ENCODE measurements around the gene VPS8. TPM values are rescaled to one million over a fixed set of nuclear protein-coding genes. Genes with fewer than 3 reads are reported as not detected.
"Not testable (repeated sequence)": the region's sequence is repeated elsewhere in the genome, so short reads cannot be mapped to it uniquely, and the experiment has no call there.

The VPS8 gene
- total RNA-seq, 1 experiment from 2014 or later = 37.6 TPM

- TF ChIP-seq CBX3 (IDR thresholded peaks at IDR 0.05; ENCODE audit: low read depth) = no peak
- BruUV-seq (replicated peaks) = no TSS peak
- H3K9me3 ChIP-seq (ENCODE audit: control insufficient read depth in 1 of 2, insufficient read depth in 1 of 2, low read depth in 1 of 2, low read length in 2 of 2) = no peaks in the 10 kb centered on the region
- DNase-seq (ENCODE audit: low read depth, low spot score) (no peak), ATAC-seq (no peak)
- H4K20me1 ChIP-seq (ENCODE audit: insufficient read depth) = no peaks in the 10 kb centered on the region
- H3K79me2 ChIP-seq (ENCODE audit: insufficient read depth, low read length) = no peaks in the 10 kb centered on the region
- H3K27ac ChIP-seq (ENCODE audit: low read depth, low read length) = no peak overlapping the region
- no peaks in the 10 kb centered on the region for H3K27me3 ChIP-seq (ENCODE audit: insufficient read depth, low read length)
- intact Hi-C loops (cut with micrococcal nuclease) = no loop called here
- H2AFZ ChIP-seq (ENCODE audit: low read depth, low read length, poor library complexity, severe bottlenecking) = no peak overlapping the region
- no peaks in the 10 kb centered on the region for H3K4me1 ChIP-seq (ENCODE audit: control insufficient read depth in 1 of 2, insufficient read depth in 2 of 2, low read length in 2 of 2)
- ChIA-PET CTCF (no interaction called here), POLR2A (no interaction called here), RAD21 (ENCODE audit: low non-redundant PET in 1 of 2, low total read pairs in 2 of 2, uncharacterized antibody in 2 of 2, unreplicated experiment in 2 of 2) (interaction anchor here in 1 of 2 experiments (0.7 kb wide), 1 partner anchor 78 kb away, joined by 3 read pairs; no protein-coding TSS in a partner anchor)
- no peak overlapping the region for H3K4me3 ChIP-seq (replicated peaks in 1 of 2; ENCODE audit: low read depth in 1 of 2, low read length in 2 of 2)
- H3K4me2 ChIP-seq (ENCODE audit: low read length) = no peak overlapping the region
- no peaks in the 10 kb centered on the region for H3K36me3 ChIP-seq (ENCODE audit: control insufficient read depth in 1 of 2, insufficient read depth in 2 of 2, low read length in 2 of 2)
- H3K9me2 ChIP-seq (ENCODE audit: insufficient read depth) = no peaks in the 10 kb centered on the region
- no peak overlapping the region for H3K9ac ChIP-seq (ENCODE audit: low read length)
Measured at GRCh38 chr3:184993394-184993793, 181.4 kb downstream of the VPS8 start.

GRCh38 chr3:185003876-185004275, 191.9 kb downstream of the VPS8 start:
- H3K4me1 ChIP-seq (ENCODE audit: control insufficient read depth in 1 of 2, insufficient read depth in 2 of 2, low read length in 2 of 2); BruUV-seq (replicated peaks); H3K27ac ChIP-seq (ENCODE audit: low read depth, low read length); H2AFZ ChIP-seq (ENCODE audit: low read depth, low read length, poor library complexity, severe bottlenecking); H4K20me1 ChIP-seq (ENCODE audit: insufficient read depth); H3K36me3 ChIP-seq (ENCODE audit: control insufficient read depth in 1 of 2, insufficient read depth in 2 of 2, low read length in 2 of 2); H3K79me2 ChIP-seq (ENCODE audit: insufficient read depth, low read length); H3K4me3 ChIP-seq (replicated peaks in 1 of 2; ENCODE audit: low read depth in 1 of 2, low read length in 2 of 2); H3K4me2 ChIP-seq (ENCODE audit: low read length); H3K9ac ChIP-seq (ENCODE audit: low read length); ATAC-seq; H3K9me3 ChIP-seq (ENCODE audit: control insufficient read depth in 1 of 2, insufficient read depth in 1 of 2, low read depth in 1 of 2, low read length in 2 of 2); RAD21 ChIA-PET (ENCODE audit: low non-redundant PET in 1 of 2, low total read pairs in 2 of 2, uncharacterized antibody in 2 of 2, unreplicated experiment in 2 of 2); DNase-seq (ENCODE audit: low read depth, low spot score); intact Hi-C loops (cut with micrococcal nuclease); POLR2A ChIA-PET; H3K27me3 ChIP-seq (ENCODE audit: insufficient read depth, low read length); H3K9me2 ChIP-seq (ENCODE audit: insufficient read depth); CTCF ChIA-PET: not testable (repeated sequence)

GRCh38 chr3:185009650-185010049, 197.7 kb downstream of the VPS8 start:
- no TSS peak for BruUV-seq (replicated peaks)
- no peaks in the 10 kb centered on the region for H3K36me3 ChIP-seq (ENCODE audit: control insufficient read depth in 1 of 2, insufficient read depth in 2 of 2, low read length in 2 of 2)

GRCh38 chr3:185017584-185017983, 205.6 kb downstream of the VPS8 start:
- H3K36me3 ChIP-seq (ENCODE audit: control insufficient read depth in 1 of 2, insufficient read depth in 2 of 2, low read length in 2 of 2); RAD21 ChIA-PET (ENCODE audit: low non-redundant PET in 1 of 2, low total read pairs in 2 of 2, uncharacterized antibody in 2 of 2, unreplicated experiment in 2 of 2); H3K9me2 ChIP-seq (ENCODE audit: insufficient read depth); H3K79me2 ChIP-seq (ENCODE audit: insufficient read depth, low read length); intact Hi-C loops (cut with micrococcal nuclease); H3K27ac ChIP-seq (ENCODE audit: low read depth, low read length); H4K20me1 ChIP-seq (ENCODE audit: insufficient read depth); H2AFZ ChIP-seq (ENCODE audit: low read depth, low read length, poor library complexity, severe bottlenecking); POLR2A ChIA-PET; CTCF ChIA-PET; H3K9ac ChIP-seq (ENCODE audit: low read length); H3K4me1 ChIP-seq (ENCODE audit: control insufficient read depth in 1 of 2, insufficient read depth in 2 of 2, low read length in 2 of 2); BruUV-seq (replicated peaks); H3K9me3 ChIP-seq (ENCODE audit: control insufficient read depth in 1 of 2, insufficient read depth in 1 of 2, low read depth in 1 of 2, low read length in 2 of 2); H3K4me2 ChIP-seq (ENCODE audit: low read length); ATAC-seq; H3K27me3 ChIP-seq (ENCODE audit: insufficient read depth, low read length); DNase-seq (ENCODE audit: low read depth, low spot score); H3K4me3 ChIP-seq (replicated peaks in 1 of 2; ENCODE audit: low read depth in 1 of 2, low read length in 2 of 2): not testable (repeated sequence)

More at GRCh38 chr3:185009650-185010049, 197.7 kb downstream of the VPS8 start:
- Histone ChIP-seq H3K79me2 (ENCODE audit: insufficient read depth, low read length) (no peaks in the 10 kb centered on the region), H3K4me3 (replicated peaks in 1 of 2; ENCODE audit: low read depth in 1 of 2, low read length in 2 of 2) (no peak overlapping the region), H3K9ac (ENCODE audit: low read length) (no peak overlapping the region), H4K20me1 (ENCODE audit: insufficient read depth) (no peaks in the 10 kb centered on the region), H3K4me1 (ENCODE audit: control insufficient read depth in 1 of 2, insufficient read depth in 2 of 2, low read length in 2 of 2) (no peaks in the 10 kb centered on the region), H3K27ac (ENCODE audit: low read depth, low read length) (no peak overlapping the region), H3K9me2 (ENCODE audit: insufficient read depth) (no peaks in the 10 kb centered on the region), H3K9me3 (ENCODE audit: control insufficient read depth in 1 of 2, insufficient read depth in 1 of 2, low read depth in 1 of 2, low read length in 2 of 2) (peaks cover 0 to 4% of the 10 kb centered on the region in 2 experiments; a peak in 1 of 4 replicates), H3K4me2 (ENCODE audit: low read length) (no peak overlapping the region), H3K27me3 (ENCODE audit: insufficient read depth, low read length) (no peaks in the 10 kb centered on the region), H2AFZ (ENCODE audit: low read depth, low read length, poor library complexity, severe bottlenecking) (no peak overlapping the region)
- ChIA-PET POLR2A (no interaction called here), RAD21 (ENCODE audit: low non-redundant PET in 1 of 2, low total read pairs in 2 of 2, uncharacterized antibody in 2 of 2, unreplicated experiment in 2 of 2) (no interaction called here), CTCF (no interaction called here)
- intact Hi-C loops (cut with micrococcal nuclease) = no loop called here
- TF ChIP-seq SRF (IDR thresholded peaks at IDR 0.05; ENCODE audit: low read depth) (no peak), EZH2 (IDR thresholded peaks at IDR 0.05) (no peak)
- DNase-seq (ENCODE audit: low read depth, low spot score) (no peak), ATAC-seq (no peak)

Data from HCT116 (cell line).